Stimulated activated CD8-positive, alpha-beta memory T cell treated with anti-CD3 and anti-CD28 coated beads, Interleukin-12 subunit alpha, Interleukin-12 subunit beta, amount 100 ng/mL, for 1 hour (primary cell): Measurements from ENCODE around the gene TEX52.

ENCODE experiments used
- DNase-seq: peaks from one replicate; pipeline ENCODE4 v3.0.0-alpha.2; 2020; ENCODE audit warnings: low read depth

Gene TEX52

GRCh38 chr12:2829275-2829674 lies 27.6 kb downstream of the TEX52 start:
- no peak for DNase-seq

GRCh38 chr12:2826721-2827515 lies 29.9 kb downstream of the TEX52 start:
- DNase-seq, result no peak

DNA sequence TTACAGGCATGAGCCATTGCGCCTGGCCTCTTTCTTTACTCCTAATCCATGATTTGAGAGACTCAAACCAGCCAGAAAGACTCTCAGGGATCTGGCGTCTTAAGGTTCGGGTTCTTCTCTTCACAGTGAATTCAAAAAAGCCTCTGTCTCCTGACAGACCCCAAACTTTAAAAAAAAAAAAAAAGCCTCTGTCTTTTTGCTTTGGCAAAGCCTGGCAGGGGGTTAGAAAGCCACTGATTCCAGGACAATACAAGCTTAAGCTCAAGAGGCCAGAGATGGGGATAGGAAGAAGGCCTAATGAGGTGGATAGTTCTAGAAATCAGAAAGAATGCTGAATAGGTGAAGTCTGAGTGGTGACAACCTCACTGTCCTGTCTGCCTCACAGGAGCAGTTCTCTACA lies 30.8 kb downstream of the TEX52 start:
- no peak for DNase-seq

DNA sequence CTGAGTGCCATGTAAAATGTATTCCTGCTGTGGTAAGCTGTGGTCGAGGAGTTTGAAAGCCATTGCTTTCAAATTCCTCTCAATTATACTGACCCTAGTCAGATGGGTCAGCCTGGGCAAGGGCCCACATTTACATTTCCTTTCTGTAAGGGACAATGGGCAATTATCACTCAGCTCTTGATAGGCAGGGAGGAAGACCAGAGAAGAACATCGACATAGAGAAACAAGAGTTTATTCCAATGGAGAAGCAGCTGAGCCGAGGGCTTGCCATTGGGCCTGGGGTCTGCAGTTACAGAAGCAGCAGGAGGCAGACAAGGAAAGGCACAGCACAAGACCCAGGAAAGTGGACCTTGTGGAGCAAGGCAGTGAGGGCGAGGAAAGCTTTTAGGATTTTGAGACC lies 31.7 kb downstream of the TEX52 start:
- no peak for DNase-seq

- no peak for DNase-seq
Measured at GRCh38 chr12:2824541-2824940, 32.3 kb downstream of the TEX52 start.

- DNase-seq, result no peak
Measured at GRCh38 chr12:2823483-2823882, 33.4 kb downstream of the TEX52 start.

- no peak for DNase-seq
Measured at GRCh38 chr12:2820432-2820831, 36.4 kb downstream of the TEX52 start.

DNA sequence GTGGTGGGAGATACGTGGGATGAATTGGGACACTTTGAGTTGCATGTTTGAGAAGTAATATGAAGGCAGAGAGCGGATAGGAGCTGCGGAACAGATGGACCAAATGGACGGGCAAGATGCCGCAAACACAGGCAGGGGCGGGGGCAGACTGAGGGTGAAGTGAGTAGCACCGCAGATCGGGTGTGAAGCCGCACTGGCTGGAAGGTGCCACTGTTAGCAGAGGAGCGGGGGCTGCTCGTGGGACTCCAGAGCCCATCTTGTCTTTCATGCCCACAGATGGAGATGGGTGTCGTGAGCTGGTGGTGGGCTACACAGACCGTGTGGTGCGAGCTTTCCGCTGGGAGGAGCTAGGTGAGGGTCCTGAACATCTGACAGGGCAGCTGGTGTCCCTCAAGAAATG lies 37.0 kb downstream of the TEX52 start:
- DNase-seq, result no peak

DNA sequence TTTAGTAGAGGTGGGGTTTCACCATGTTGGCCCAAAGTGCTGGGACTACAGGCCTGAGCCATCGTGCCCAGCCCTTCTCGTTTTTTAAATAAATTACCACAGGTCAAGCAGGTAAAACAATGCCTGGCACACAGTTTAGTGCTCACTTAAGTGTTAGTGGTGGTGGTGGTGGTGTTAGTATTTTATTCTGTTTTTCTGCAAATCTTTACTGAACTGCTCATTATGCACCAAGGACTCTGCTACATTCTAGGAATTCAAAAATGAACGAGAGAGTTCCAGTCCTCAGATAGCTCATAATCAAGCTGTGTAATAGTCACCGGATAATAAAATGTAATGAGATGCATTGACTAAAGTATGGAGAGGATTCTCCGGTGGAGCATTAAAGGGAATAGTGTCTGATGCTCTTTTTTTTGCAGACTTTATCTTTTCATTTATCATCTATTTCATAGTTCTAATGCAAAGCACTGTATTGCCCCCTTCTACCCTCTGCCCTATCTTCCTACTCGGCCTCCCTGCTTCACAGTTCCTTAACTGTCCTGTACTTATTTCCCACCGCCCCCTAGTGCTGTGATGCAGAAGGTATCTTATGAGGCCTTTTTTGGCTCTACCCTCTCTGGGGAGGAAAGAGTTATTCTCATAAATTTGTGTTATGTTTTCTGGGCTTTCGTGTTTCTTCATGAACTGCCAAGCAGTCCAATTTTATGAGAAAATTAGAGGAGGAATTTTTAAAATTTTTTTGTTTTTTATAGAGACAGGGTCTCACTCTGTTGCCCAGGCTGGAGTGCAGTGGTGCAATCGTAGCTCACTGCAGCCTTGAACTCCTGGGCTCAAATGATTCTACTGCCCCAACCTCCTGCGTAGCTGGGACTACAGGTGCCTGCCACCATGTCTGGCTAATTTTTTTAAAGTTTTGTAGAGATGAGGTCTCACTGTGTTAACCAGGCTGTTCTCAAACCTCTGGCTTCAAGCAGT lies 43.3 kb downstream of the TEX52 start:
- DNase-seq, result no peak

GRCh38 chr12:2812290-2813213 lies 44.3 kb downstream of the TEX52 start, which contains the start of gene ITFG2:
Gene ITFG2 (plus strand): TSS chr12:2812668. CDS start chr12:2812761, 93 bp downstream.
- peak; percentile 92 for DNase-seq

GRCh38 chr12:2811801-2812200 lies 45.0 kb downstream of the TEX52 start:
- no peak for DNase-seq

DNA sequence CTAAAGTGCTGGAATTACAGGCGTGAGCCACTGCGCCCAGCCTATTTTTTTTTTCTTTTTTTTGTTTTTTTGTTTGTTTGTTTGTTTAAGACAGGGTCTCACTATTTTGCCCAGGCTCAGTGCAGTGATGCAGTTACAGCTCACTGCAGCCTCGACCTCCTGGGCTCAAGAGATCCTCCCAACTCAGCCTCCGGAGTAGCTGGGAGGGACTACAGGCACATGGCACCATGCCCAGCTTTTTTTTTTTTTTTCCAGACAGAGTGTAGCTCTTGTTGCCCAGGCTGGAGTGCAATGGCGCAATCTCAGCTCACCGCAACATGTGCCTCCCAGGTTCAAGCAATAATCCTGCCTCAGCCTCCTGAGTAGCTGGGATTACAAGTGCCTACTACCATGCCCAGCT lies 50.1 kb downstream of the TEX52 start:
- no peak for DNase-seq

DNA sequence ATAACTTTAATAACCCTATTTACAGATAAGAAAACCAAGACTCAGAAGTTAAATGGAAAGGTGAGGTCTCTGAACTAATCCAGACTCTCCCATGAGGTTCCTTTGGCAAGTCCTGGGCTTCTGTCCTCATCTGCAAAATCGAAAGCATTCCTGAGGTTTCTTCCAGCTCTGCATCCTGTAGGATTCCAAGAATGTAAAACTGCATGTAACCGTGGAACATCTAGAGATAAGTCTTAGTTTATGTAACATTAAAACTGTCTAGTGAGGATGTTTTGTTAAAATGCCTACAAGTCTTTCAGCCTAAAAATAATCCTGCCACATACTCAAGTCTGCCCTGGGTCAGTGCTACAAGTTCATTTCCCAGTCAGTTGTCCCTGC lies 51.7 kb downstream of the TEX52 start:
- DNase-seq, result no peak

DNA sequence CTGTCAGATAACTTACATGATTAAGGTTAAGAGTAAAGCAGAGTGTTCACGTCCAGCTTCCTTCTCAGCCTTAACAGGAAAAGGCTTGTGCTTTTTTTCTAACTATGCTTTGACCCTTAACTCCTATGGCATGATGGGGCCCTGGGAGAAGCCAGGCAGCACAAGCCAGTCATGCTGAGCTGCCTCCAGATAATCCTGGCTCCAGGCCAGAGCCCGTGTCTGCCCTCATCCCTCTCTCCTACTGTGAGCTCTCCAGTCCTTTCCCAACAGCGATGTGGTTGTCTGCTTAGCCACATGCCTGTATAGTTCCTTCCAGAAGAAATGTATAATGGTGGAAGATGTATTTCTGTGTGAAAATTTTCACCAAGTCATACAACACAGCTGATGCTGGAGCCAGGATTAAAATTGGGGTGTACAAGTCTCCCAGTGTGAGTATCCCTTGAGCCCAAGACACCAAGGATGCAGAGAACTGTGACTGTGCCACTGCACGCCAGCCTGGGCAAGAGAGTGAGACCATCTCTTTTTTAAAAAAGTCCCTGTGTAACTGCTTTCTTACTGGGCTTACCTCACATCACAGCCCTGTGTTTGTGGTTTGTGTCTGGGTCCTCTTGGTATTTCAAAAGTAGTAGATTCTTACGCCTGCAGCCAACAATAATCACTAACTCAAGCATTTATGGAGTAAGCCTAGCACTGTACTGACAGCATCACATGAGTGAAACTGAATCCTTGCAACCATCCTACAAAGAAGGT lies 52.3 kb downstream of the TEX52 start:
- DNase-seq, result no peak

DNA sequence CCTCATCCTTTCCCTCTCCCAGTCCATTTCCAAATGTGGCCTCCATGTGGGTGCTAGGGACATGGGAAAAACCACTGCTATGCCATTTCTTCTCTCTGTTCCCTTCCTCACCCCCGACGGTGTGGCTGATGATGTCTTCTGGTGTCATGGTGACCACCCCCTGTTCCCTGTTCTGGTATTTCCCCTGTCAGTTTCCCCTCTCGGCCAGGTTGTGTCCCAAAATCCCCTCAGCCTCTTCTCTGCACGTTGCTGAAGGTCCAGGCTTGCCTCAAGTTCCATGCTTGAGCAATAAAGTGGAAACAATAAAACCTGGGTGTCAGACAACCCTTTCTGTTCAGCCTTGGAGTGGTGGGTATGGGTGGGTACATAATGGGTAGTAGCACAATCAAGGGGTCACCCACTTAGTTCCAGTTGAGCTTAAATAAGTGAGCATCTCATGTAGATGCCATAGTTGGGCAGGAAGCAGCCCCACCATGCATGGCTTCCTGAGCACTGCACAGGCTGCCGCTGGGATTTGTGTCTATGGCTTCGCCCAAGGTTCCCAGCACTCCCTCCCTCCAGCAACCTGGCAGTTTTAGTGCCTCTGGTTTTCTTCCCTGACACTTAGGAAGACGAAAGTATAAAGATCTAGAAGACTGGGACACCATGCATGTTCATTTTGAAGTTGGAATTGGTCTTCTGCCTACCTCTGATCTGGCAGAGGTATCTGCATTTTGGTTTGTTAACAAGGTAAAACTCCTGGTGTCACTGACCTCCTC lies 53.0 kb downstream of the TEX52 start:
- DNase-seq, result no peak

DNA sequence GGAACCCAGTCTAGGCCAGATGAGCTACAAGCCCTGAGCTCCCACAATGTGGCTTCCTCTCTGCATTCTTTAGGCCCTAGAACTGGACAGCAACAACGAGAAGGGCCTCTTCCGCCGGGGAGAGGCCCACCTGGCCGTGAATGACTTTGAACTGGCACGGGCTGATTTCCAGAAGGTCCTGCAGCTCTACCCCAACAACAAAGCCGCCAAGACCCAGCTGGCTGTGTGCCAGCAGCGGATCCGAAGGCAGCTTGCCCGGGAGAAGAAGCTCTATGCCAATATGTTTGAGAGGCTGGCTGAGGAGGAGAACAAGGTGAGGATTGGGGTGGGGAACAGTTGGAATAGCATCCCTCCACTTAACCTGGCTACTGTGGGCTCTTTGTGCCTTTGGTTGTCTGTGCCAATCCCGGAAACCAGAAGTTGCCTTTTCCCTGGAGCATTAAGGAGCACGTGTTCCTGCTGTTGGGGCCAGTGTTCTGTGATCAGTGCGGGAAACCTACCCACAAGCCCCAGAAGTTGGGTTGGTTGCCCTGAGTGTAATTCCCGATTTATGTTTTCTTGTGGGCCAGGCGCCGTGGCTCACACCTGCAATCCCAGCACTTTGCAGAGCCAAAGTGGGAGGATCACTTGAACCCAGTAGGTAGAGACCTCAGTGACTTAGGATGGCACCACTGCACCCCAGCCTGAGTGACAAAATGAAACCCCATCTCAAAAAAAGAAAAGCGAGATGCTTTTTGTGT lies 55.6 kb downstream of the TEX52 start:
- DNase-seq, result no peak

DNA sequence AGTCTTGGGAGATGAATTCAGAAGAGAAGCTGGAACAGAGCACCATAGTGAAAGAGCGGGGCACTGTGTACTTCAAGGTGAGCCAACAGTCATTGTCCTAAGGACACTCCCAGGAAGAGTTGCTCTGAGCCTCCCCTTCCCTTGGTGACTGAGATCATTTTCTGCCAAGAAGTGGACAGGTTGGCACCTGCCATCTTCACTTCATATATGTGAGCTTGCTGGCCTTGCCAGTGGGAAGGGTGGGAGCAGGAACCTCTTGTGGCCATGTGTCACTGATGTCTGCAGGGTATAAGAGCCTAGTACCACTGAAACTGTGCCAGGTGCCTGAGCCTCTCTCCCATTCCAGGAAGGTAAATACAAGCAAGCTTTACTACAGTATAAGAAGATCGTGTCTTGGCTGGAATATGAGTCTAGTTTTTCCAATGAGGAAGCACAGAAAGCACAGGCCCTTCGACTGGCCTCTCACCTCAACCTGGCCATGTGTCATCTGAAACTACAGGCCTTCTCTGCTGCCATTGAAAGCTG lies 56.7 kb downstream of the TEX52 start:
- no peak for DNase-seq
